HL-60 (cell line): ENCODE data around the gene MMAB.

ENCODE experiments used
- CTCF ChIP-seq: IDR thresholded peaks from one replicate; pipeline ENCODE4 v1.5.1; 2011; ENCODE audit warnings: low read length, control low read depth, inconsistent platforms; ENCODE audit not compliant: insufficient read depth
- GABPA ChIP-seq: IDR thresholded peaks from 2 replicates; pipeline ENCODE4 v1.6.1; 2012; ENCODE audit warnings: low read depth
- POLR2AphosphoS5 ChIP-seq: IDR thresholded peaks from 2 replicates; pipeline ENCODE4 v1.6.1; 2012; ENCODE audit warnings: low read depth
- REST ChIP-seq: IDR thresholded peaks from 2 replicates; pipeline ENCODE4 v1.6.1; 2012; ENCODE audit warnings: low read depth; ENCODE audit not compliant: insufficient replicate concordance
- SPI1 ChIP-seq: IDR thresholded peaks from 2 replicates; pipeline ENCODE4 v1.6.1; 2012; ENCODE audit warnings: low read depth, mild to moderate bottlenecking, borderline replicate concordance

DNA sequence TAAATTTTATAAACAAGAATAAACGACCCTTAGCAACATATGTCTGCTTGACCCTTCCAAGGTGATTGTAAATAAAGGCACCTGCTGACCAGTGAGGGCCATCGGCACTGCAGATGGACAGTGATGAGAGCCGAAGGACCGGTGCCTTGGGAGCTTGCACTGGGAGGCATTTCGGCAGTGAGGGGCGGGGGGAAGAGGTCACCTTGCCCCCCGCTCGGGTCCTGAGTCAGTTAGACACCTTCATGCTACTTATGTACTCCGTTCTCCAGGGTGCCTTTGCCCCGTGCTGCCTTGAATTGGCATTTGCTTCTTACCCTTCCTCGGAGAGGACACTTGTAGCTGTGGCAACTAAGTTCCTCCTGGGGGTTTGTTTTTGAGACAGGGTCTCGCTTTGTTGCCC lies 23.0 kb downstream of the MMAB start:
- TF ChIP-seq CTCF (no peak), POLR2AphosphoS5 (no peak), REST (no peak), SPI1 (no peak), GABPA (no peak)
